Hindlimb muscle (tissue), 1 donor: Measurements from ENCODE around the gene WLS. TPM values are rescaled to one million over a fixed set of nuclear protein-coding genes. Genes with fewer than 3 reads are reported as not detected.

Source experiments
- DNase-seq: peaks from one replicate; pipeline ENCODE4 v3.0.0-alpha.2; 2013
- polyA plus RNA-seq: library from polyadenylated mRNA; unstranded; fragments of 120-200 nt; gene quantifications from one replicate; pipeline ENCODE4 v1.2.1, GENCODE V29; 2013; ENCODE audit not compliant: insufficient read length

The WLS gene
- polyA plus RNA-seq, 1 donor, result 64.3 TPM

GRCh38 chr1:68129536-68130250 is 102.6 kb downstream of the WLS start:
- DNase-seq, result no peak

GRCh38 chr1:68128820-68129219 is 103.5 kb downstream of the WLS start:
- DNase-seq, result no peak

DNA sequence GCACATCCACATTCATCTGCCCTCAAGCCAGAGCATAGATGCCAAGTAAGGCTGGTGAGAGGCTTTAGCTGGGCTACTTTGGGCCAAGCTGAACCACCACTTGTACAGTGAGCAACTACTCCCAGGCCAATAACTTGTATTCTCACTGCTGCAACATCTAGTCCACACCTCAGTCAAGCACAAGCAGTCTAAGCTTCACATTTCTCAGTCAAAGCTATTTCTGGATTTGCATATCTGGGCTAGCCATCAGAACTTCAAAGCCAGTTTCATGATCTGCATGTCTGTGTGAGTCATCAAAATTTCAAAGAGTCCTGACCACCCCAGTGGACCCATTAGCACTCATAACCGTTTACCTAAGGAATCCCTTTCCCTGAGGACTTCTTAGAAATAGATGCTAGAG is 104.2 kb downstream of the WLS start:
- no peak for DNase-seq

DNA sequence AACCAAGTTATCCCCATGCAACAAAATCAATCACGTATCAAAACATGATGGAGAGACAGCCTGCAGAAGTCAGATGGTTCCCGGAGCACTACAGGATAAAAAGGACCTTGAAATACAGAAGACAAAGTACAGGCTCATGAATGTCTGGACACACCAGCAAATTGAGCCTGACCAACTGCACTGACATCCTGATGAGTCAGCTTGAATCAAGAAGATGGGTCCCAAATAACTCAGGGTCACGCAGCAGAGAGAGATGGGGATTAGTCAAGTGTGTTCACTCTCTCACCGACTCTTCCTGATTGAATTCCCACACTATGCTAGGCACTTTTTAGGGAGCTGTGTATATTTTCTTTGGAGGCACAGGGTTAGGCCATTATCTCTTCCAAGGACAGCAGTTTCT is 110.8 kb downstream of the WLS start:
- no peak for DNase-seq

DNA sequence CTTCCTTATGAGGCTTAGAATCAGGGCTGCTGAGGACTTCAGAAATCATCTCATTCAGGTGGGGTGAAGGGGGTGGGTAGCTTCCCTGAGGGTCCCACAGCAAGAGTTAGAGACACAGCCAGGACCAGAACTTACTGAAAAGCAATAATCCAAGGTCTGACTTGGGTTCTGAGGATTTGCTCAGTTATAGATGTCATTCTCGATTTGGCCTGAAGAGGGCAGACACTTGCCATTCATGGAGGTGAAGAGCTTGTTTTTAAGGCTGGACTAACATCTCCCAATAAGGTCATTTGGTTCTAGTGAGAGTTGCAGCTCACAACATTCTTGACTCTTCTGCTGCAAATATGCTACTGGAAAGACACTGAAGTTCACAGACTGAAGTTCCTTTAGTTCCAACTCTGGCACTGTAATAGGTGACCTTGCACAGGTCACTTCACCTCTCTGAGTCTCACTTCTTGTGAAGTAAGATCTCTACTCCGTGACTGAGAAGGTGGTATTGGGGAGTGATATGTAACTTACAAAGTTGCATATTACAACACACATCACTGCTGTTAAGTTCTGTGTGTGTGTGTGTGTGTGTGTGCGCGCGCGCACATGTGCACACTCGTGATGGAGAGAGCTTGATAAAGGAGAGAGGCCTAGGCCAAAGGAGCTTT is 112.1 kb downstream of the WLS start:
- peak; percentile 80 for DNase-seq

GRCh38 chr1:68119445-68119844 is 112.9 kb downstream of the WLS start:
- DNase-seq, result no peak

DNA sequence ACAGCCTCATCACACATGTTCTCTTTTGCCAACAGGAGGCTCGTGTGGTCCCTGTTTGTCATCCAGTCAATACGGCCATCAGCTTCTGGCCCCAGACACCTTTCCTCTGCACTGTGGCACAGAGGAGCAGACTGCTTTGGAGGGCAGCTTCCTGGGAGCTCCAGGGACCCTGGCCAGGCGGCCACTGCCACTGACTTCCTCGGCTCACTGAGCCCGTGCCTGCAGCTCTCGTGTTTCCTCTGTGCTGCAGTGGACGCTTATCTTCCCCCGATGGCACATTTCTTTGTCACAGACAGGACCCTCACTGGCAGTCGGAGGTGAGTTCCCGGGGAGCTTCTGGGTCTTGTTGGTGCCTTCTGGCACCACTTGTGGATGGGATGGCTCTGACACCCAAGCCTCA is 114.9 kb downstream of the WLS start:
- no peak for DNase-seq

DNA sequence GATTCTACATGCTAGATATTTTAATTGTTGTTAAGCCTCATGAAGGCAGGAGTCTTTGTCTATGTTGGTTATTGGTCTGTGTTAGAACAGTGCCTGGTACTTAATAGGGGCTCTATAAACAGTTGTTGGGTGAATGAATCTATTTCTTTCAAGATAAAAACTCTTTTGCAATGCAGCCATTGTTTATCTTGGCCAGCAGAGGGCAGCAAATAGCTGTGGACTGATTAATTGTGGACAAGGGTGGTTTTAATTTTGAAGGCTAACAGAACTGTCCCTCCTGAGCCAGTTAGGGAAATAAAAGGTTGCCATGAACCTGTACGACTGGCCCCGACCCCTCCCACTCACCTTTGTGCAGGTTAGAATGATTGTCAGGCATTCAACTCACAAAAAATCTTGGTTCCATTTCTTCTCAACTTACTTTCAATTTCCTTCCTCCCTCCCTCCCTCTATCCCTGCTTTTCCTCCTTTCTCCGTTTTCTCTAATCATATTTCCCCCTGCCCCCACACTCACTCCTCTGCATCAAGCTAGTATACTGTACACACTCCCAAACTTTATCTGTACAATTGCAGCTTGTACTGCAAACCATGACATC is 115.6 kb downstream of the WLS start:
- peak; percentile 62 for DNase-seq

DNA sequence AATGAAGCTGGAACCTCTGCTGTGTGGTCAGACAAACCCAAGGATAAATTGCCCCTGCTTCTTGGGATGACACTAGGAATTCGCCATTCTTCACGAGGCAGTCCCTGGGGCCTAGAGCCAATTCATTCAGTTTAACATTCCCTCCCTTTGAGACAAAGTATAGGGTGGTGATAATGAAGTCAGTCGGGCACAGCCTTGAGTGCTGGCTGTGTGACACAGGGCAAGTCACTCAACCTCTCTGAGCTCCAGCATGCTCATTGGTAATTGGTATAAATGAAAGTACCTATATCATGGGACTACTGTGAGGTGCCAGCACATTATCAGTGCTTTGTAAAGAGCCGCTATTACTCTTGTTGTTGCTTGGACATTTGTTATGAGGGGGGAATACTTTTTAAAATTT is 117.0 kb downstream of the WLS start:
- DNase-seq, result no peak

DNA sequence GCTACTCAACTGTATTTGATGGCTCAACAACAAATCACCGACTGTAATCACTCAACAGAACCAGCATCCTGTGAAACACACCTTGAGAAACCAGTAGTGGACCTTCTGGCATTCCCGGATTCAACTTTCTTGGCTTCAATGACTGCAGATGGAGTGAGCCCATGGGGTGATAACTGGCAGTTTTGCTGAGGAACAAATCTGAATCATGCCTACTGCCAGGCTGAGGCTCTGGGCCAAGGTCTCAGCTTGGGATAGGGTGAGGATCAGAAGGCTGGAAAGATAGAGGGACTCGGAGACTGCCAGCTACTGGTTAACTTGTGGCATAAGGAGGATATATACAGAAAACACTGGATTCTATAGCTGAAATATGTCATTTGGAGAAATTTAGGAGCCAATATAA is 118.4 kb downstream of the WLS start:
- no peak for DNase-seq

GRCh38 chr1:68112835-68113243 is 119.5 kb downstream of the WLS start:
- DNase-seq, result no peak

DNA sequence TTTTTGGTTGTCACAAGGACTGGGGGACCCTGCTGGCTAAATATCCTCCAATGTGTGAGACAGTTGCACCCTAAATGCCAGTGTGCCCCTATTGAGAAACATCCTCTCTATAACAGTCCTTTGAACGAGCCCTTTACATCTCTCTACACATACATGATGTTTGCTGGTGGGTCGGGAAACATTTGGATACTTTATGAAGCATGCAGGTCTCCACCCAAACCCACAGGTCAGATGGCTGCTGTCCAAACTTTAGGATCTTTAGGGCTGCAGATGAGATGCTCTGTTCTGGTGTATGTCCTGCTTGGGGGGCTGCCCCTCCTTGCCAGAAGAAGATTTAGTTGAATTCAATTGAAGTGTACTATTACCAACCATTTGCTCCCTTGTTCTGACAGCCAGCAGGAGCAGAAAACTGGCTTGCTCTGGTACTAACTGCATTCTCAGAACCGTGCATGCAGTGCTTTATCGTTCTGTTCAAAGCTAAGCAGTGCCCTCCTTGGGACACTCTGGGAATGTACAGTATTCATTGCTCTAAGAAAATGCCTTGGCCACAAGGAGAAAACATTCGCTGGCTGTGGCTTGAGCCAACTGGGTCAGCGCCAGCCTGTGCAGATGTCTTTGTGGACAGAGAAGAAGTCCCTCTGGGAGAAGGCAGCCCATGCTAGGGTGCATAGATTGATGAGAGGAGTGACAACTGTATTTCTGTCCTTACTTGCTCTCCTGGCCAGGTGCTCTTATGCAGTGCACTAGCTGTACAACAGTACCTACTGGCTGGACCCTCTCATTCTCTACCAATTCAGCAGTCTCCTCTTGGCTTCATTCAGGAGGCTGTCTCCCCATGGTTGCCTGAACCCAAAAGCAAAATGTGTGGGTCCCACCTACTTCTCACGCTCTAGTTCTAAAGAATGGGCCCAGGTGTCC is 120.5 kb downstream of the WLS start:
- peak; percentile 76 for DNase-seq

GRCh38 chr1:68107771-68108170 is 124.6 kb downstream of the WLS start:
- no peak for DNase-seq

DNA sequence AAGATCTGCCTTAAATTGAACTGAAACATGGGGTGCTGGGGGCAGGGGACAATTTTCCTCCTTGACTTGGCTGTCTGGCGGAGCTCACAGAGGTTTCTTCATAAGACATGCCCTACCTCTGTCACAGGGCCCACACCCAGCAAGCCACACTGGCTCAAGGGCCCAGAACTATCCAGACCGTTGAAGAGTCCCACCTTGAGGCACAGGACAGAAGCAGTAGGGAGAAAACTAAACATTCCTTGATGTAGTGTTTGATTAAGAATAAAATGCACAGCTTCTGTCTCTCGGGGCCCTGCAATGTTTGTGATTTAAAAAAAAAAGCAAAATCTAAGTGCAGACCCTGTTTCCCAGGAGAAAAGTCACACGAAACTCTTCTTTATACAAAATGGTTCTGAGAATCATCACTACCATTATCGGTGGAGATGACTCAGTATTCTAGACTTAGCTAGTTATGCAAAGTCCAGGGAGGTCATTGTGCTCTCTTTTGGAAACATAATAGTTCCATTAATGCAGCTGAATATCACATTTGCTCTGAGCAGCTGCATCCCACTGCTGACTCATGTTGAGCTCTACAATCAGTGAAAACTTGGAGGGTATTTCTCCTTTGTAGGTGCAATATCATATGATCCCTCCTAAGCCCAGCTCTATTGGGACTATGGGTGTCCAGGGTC is 128.3 kb downstream of the WLS start:
- DNase-seq, result peak; percentile 23

DNA sequence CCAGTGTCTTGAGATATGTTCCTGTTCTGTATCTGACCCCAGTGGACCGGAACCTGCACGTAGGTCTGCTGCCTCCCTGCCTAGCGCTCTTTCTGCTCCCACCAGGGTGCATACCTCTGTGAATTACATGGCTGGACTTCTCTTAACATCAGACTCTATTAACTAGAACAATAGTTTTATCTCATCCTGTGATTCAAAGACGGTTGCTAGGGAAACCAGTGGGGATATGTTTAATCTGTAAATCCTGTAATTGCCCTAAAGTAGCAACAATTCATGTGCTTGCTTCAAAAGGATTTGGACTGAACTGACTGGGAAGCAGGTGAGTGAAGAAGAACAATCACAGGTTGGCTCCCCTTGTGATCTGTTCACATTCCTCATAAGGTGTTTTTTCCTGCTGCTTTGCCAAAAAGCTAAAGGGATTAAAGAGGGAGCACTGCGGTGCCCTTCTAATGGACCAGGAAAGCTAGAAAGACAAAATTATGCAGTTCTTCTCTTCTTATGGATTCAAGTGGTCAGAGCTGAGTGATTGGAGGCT is 129.2 kb downstream of the WLS start:
- DNase-seq, result no peak

DNA sequence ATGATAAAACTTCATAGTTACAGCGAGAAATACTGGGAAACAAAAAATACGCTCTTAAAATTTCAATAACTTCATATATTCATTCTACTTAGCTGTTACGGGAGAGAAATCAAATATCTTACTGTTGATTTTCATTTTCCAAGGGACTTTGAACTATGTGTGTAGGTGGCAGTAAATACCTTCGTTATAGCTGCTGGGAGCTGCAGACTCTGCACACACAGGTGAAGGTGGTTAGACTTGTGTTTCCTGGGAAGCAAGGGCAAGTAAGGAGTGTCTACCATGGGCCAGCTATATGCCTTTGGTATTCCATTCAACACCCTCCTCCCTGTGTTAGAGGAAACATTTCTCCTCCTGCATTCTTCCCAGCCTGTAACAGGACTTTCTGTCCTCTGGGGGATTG is 130.5 kb downstream of the WLS start:
- DNase-seq, result no peak

DNA sequence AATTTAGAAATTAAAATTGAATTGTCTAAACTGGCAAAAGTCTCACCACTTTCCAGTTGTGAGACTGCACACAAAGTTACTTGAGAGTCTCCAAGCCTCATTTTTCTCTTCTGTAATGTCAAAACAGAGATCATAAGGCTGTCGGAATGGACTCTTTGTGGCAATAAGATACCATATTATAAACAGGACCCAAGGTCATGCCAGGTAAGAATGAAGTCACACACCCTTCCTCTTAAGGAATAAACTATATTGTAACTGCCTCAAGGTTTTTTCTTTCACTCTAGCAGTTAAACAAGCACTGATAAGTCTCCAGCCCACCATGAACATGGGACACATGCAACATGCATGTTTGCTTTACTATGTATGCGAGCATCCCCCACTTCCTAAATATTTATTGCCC is 131.8 kb downstream of the WLS start:
- no peak for DNase-seq

DNA sequence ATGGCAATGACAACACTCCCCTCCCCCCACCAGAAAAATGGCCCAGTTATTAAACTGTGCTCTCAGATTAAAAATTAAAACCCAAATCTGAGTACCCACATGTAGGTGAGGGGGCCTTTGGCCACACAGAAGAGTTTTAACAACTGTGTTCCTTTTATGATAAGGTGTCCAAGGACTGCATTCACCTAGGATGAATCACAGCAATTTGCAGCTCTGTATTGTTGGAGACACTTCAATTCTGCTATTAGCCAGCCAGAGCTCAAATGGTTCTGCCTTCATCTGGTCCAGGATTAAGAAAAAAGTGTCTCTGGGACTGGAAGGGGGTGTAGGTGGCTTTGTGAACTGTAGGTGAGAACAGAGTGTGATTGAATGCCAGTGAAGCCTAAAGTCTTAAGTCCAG is 138.6 kb downstream of the WLS start:
- DNase-seq, result no peak

GRCh38 chr1:68087184-68087583 is 145.1 kb downstream of the WLS start:
- no peak for DNase-seq

DNA sequence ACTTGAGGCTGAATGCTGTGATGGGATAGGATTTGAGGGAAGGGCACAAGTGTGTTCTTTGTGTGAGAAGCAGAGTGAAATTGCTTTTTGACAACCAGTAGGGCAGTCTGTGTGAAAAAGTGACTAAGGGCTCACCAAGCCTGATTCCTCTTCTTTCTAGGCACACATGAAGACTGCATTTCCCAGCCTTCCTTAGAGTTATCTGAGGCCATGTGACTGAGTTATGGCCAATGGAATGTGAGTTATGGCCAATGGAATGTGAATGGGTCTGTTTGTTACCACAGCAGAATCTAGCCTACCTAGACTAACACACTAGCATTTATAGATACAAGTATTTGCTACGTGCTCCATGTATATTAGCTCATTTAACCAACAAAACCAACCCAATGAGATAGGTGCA is 146.6 kb downstream of the WLS start:
- no peak for DNase-seq

- DNase-seq, result no peak
Observed at GRCh38 chr1:68083686-68084085, 148.6 kb downstream of the WLS start.

- DNase-seq, result no peak
Observed at GRCh38 chr1:68081775-68082283, 150.5 kb downstream of the WLS start.
